Mesothelial cell of epicardium (in vitro differentiated cells): ENCODE data around the gene ECHDC3. TPM values are rescaled to one million over a fixed set of nuclear protein-coding genes. Genes with fewer than 3 reads are reported as not detected.

ENCODE experiments used
- DNase-seq, 2 experiments: peaks; one replicate each; pipeline ENCODE4 v3.0.0; 2021; ENCODE audit warnings: low spot score in 2 of 2; ENCODE audit not compliant: unreplicated experiment in 2 of 2
- H3K27ac Mint-ChIP-seq: 2 replicates; pipeline ENCODE4 v1.8.0; 2021; ENCODE audit warnings: mixed read lengths
- H3K27me3 Mint-ChIP-seq: 2 replicates; pipeline ENCODE4 v1.8.0; 2021; ENCODE audit warnings: low read depth, mixed read lengths
- H3K36me3 Mint-ChIP-seq: 2 replicates; pipeline ENCODE4 v1.8.0; 2021; ENCODE audit warnings: mixed read lengths
- H3K4me1 Mint-ChIP-seq: 2 replicates; pipeline ENCODE4 v1.8.0; 2021; ENCODE audit warnings: mixed read lengths
- H3K4me3 Mint-ChIP-seq: 2 replicates; pipeline ENCODE4 v1.8.0; 2021; ENCODE audit warnings: mild to moderate bottlenecking, moderate library complexity, mixed read lengths
- H3K9me3 Mint-ChIP-seq: 2 replicates; pipeline ENCODE4 v1.8.0; 2021; ENCODE audit warnings: mixed read lengths
- total RNA-seq: library from RNA; stranded (reverse); gene quantifications from 3 replicates; pipeline ENCODE4 v1.2.1, GENCODE V29; 2021
- TF ChIP-seq, protein P1 (sequence below): fragments of 200-600 bp; sonication (generic); IDR thresholded peaks from one replicate; pipeline ENCODE4 v1.5.0; 2021; ENCODE audit warnings: antibody characterized with exemption; ENCODE audit not compliant: unreplicated experiment

Gene ECHDC3
- total RNA-seq, 1 donor from 2014 or later = 5.1 TPM

DNA sequence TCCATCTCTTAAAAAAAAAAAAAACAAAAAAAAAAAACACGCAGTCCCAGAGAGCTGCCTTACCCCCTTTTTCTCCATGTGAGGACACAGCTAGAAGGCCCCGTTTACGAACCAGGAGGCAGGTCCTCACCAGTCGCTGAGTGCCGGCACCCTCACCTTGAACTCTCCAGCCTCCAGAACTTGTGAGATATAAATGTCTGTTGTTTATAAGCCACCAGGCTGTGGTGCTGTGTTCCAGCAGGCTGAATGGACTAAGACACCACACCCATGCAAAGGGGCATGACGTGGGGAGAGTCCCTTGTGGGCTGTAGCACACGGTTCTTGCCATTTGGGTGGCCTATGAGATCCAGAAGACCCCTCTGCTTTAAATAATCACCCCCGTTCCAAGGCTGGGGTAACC is 17.2 kb downstream of the ECHDC3 start:
- Mint-ChIP-seq H3K27ac (peak overlapping the region; percentile 30), H3K27me3 (no peaks in the 10 kb centered on the region), H3K4me1 (peaks cover 16% of the 10 kb centered on the region), H3K36me3 (peaks cover 5% of the 10 kb centered on the region), H3K9me3 (no peaks in the 10 kb centered on the region), H3K4me3 (no peak overlapping the region)
- no peak for DNase-seq
- TF ChIP-seq, protein P1, sequence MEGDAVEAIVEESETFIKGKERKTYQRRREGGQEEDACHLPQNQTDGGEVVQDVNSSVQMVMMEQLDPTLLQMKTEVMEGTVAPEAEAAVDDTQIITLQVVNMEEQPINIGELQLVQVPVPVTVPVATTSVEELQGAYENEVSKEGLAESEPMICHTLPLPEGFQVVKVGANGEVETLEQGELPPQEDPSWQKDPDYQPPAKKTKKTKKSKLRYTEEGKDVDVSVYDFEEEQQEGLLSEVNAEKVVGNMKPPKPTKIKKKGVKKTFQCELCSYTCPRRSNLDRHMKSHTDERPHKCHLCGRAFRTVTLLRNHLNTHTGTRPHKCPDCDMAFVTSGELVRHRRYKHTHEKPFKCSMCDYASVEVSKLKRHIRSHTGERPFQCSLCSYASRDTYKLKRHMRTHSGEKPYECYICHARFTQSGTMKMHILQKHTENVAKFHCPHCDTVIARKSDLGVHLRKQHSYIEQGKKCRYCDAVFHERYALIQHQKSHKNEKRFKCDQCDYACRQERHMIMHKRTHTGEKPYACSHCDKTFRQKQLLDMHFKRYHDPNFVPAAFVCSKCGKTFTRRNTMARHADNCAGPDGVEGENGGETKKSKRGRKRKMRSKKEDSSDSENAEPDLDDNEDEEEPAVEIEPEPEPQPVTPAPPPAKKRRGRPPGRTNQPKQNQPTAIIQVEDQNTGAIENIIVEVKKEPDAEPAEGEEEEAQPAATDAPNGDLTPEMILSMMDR = no peak

DNA sequence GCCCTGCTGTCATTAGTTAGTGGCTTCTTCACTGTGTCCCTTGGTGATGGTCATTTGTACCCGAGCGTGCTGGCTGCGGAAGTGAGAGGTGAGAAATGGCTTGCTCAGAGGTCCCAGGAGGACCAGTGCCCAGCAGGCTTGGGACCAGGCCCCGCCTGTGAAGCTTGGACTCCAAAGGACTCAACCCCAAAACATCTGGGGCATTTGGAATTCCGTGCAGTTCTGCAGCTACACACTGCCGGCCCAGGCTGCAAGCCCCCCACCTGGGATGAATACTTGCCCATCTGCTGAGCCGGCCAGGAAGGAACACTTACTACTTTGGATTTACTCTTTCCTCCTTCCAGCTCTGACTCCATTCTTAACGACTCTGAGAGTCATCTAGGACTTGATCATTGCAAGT is 18.0 kb downstream of the ECHDC3 start:
- Mint-ChIP-seq H3K4me3 (no peak overlapping the region), H3K27ac (no peak overlapping the region), H3K4me1 (peaks cover 16% of the 10 kb centered on the region), H3K36me3 (peaks cover 5% of the 10 kb centered on the region), H3K9me3 (no peaks in the 10 kb centered on the region), H3K27me3 (no peaks in the 10 kb centered on the region)
- DNase-seq = no peak
- TF ChIP-seq, protein P1 = no peak

DNA sequence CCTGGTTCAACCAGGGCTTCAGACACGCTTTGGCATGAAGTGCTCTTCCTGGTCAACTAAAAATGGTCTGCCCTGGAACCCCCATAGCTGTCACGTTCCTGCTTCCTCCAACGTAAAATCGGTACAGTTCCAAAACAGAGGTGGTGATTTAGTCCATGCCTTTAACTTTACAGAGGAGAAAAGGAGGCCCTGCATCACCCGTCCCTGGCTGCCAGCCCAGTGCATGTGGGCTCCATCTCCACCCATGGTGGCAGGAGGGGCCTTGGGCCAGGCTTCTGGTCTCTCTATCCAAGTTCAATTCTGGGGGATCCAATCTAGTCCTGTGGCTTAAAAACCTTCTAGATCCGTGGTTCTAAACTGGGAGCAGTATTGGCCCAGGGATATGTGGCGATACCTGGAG is 18.7 kb downstream of the ECHDC3 start:
- Mint-ChIP-seq H3K9me3 (no peaks in the 10 kb centered on the region), H3K27me3 (no peaks in the 10 kb centered on the region), H3K27ac (no peak overlapping the region), H3K36me3 (peaks cover 1% of the 10 kb centered on the region), H3K4me3 (no peak overlapping the region), H3K4me1 (peaks cover 16% of the 10 kb centered on the region)
- DNase-seq = no peak
- TF ChIP-seq, protein P1 = no peak

DNA sequence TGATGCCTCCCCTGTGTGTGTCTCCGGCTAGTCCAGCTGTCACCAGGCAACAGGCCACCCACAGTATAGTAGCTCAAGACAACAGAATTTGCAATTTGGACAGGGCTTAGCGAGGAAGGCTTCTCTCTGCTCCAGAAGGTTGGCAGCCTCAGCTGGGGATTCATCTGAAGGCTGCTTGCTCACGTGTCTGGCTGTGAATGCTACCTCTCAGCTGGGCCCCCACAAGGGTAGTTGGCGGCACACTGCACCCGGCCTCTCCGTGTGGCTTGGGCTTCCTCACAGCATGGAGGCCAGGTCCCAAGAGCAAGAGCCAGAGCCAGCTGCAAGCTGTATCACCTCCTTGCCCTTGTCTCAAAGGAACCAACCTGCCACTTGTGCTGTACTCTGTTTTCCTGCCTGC is 19.2 kb downstream of the ECHDC3 start:
- TF ChIP-seq, protein P1 = no peak
- peaks cover 16% of the 10 kb centered on the region for H3K4me1 Mint-ChIP-seq
- H3K9me3 Mint-ChIP-seq = no peaks in the 10 kb centered on the region
- peaks cover 1% of the 10 kb centered on the region for H3K36me3 Mint-ChIP-seq
- H3K27me3 Mint-ChIP-seq = no peaks in the 10 kb centered on the region
- no peak overlapping the region for H3K27ac Mint-ChIP-seq
- H3K4me3 Mint-ChIP-seq = no peak overlapping the region
- no peak for DNase-seq

DNA sequence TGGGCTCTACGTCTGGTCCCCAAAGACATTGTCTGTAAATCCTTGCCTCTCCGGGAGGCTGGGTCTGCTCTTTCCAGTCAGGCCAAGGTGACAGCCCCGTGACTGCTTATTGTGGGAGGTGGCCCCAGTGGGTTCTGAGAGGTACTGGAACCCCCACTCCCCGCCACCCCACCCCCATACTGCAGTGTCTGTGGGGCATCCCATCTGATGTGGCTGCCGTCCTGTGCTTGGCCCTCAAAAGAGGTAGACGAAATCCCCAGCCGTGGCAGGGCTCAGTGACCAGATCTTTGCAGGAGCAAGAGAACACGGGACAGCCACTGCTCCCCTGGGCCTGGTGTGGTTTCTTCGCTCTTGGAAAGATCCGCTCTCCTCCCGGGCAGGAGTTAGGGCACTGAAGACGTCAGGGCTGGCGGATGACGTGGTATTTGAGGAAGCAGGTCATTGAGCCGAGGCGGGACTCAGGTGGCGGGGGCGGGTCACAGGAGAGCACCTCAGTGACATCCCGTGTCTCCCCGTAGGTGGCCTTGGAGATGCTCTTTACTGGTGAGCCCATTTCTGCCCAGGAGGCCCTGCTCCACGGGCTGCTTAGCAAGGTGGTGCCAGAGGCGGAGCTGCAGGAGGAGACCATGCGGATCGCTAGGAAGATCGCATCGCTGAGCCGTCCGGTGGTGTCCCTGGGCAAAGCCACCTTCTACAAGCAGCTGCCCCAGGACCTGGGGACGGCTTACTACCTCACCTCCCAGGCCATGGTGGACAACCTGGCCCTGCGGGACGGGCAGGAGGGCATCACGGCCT is 20.7 kb downstream of the ECHDC3 start:
- Mint-ChIP-seq H3K9me3 (no peaks in the 10 kb centered on the region), H3K4me1 (peaks cover 9% of the 10 kb centered on the region), H3K4me3 (no peak overlapping the region), H3K27ac (no peak overlapping the region), H3K36me3 (peaks cover 1% of the 10 kb centered on the region), H3K27me3 (no peaks in the 10 kb centered on the region)
- no peak for DNase-seq
- TF ChIP-seq, protein P1 = no peak

DNA sequence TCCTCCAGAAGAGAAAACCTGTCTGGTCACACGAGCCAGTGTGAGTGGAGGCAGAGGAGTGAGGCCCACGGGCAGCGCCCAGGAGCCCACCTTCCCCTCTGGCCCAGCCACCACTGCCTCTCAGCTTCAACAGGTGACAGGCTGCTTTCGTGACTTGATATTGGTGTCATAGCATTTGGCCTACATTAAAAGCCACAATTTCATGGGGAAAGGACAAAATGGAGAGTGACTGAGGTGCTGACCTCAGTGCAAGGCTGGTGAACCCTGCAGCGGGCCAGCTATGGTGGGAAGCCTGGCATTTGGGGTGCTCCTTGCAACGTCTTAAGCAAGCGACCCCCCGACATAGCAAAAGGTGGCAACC is 21.3 kb downstream of the ECHDC3 start:
- Mint-ChIP-seq H3K9me3 (no peaks in the 10 kb centered on the region), H3K27ac (no peak overlapping the region), H3K4me3 (no peak overlapping the region), H3K4me1 (peaks cover 4% of the 10 kb centered on the region), H3K36me3 (peaks cover 1% of the 10 kb centered on the region), H3K27me3 (no peaks in the 10 kb centered on the region)
- TF ChIP-seq, protein P1 = no peak
- DNase-seq = no peak
